Sigmoid colon (tissue), 7 donors: ENCODE data around the gene LDB2. TPM values are rescaled to one million over a fixed set of nuclear protein-coding genes. Genes with fewer than 3 reads are reported as not detected.

Source experiments
- DNase-seq: peaks from one replicate; pipeline ENCODE4 v3.0.0-alpha.2; 2019
- H3K27ac ChIP-seq, 4 donors: fragments of 200-600 bp; sonication (generic); one replicate each; pipeline ENCODE4 v1.5.1; 2016 to 2019; ENCODE audit warnings: mild to moderate bottlenecking in 1 of 4
- H3K27me3 ChIP-seq, 3 donors: fragments of 200-600 bp; sonication (generic); one replicate each; pipeline ENCODE4 v1.5.1; 2019; ENCODE audit warnings: mild to moderate bottlenecking in 1 of 3
- H3K36me3 ChIP-seq, 4 donors: fragments of 200-600 bp; sonication (generic); one replicate each; pipeline ENCODE4 v1.5.1; 2016 to 2019
- H3K4me1 ChIP-seq, 4 donors: fragments of 200-600 bp; sonication (generic); one replicate each; pipeline ENCODE4 v1.5.1; 2017 to 2019
- H3K4me3 ChIP-seq, 4 donors: fragments of 200-600 bp; sonication (generic); one replicate each; pipeline ENCODE4 v1.5.1; 2017 to 2019; ENCODE audit warnings: mild to moderate bottlenecking in 2 of 4, moderate library complexity in 1 of 4
- H3K9me3 ChIP-seq, 4 donors: fragments of 200-600 bp in 3 of 4; sonication (generic) in 3 of 4; one replicate each; pipeline versions ENCODE4 v1.5.1 to v1.6.1; 2013 to 2019
- EP300 ChIP-seq, 4 donors: sonication (generic); formaldehyde crosslinking; IDR thresholded peaks; one replicate each; pipeline ENCODE4 v1.6.1; 2017; ENCODE audit warnings: antibody characterized with exemption in 4 of 4
- POLR2A ChIP-seq, 2 donors: fragments of 450-650 bp; IDR thresholded peaks; one replicate each; pipeline ENCODE4 v1.6.1; 2016; ENCODE audit warnings: antibody characterized with exemption in 2 of 2, mild to moderate bottlenecking in 2 of 2, moderate library complexity in 2 of 2
- POLR2AphosphoS5 ChIP-seq, 4 donors: sonication (generic); formaldehyde crosslinking; IDR thresholded peaks; one replicate each; pipeline ENCODE4 v1.6.1; 2017; ENCODE audit warnings: antibody characterized with exemption in 4 of 4
- WGBS, 2 donors: extraction: QIAGEN DNeasy Blood & Tissue Kit; methylation state at CpG; one replicate each; pipeline ENCODE4 v1.1.7; 2013; 5-methylcytosine and 5-hydroxymethylcytosine counted together
- intact Hi-C: fragments of 100-400 bp; cut with DNase I; formaldehyde crosslinking; loops from one replicate; pipeline ENCODE4 v1.15.1; 2023
- polyA plus RNA-seq, 3 donors: library from polyadenylated mRNA; stranded (reverse); fragments of 200-250 nt; gene quantifications; one replicate each; pipeline ENCODE4 v1.2.3, GENCODE V29; 2013
- total RNA-seq, 4 donors: library from RNA; depleted of rRNA; stranded (reverse); fragments of >200 nt; gene quantifications; one replicate each; pipeline ENCODE4 v1.1.0, GENCODE V29; 2016
- TF ChIP-seq, protein P1 (sequence below), 4 experiments: fragments of 450-650 bp in 3 of 4; fragments of 200-600 bp in 1 of 4; IDR thresholded peaks; one replicate each; pipeline ENCODE4 v1.5.1; 2016 to 2019; ENCODE audit warnings: antibody characterized with exemption in 4 of 4, mild to moderate bottlenecking in 3 of 4, moderate library complexity in 2 of 4
- donor health status: healthy with polysubstance abuse.
- donor health status: Bipolar disorder and iron deficiency.
- donor health status: healthy.

The LDB2 gene
- total and polyA plus RNA-seq, 7 donors, result 2.1 to 28.5 (median 18.3) TPM

DNA sequence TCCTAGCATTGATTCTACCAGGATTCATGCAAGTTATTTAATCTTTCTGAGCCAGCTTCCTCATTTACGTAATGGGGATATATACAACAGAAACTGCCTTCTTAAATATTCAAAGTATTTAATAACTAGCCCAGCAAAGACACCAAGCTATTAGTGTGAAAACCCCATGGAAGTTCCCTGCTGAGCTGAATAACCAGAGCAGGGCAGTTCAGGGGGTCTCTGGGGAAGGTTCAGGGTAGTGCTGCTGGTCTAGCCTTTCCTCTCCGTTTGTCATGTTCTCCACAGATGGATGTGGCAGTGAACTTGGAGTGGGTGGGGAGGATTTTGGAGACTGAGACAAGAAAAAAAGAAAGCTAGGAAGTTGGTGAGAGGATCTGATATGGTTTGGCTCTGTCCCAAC, 431.4 kb downstream of the LDB2 start:
- Histone ChIP-seq H3K9me3 (no peaks in the 10 kb centered on the region), H3K27me3 (no peaks in the 10 kb centered on the region), H3K4me1 (no peaks in the 10 kb centered on the region), H3K27ac (no peak overlapping the region), H3K4me3 (no peak overlapping the region), H3K36me3 (no peaks in the 10 kb centered on the region)
- intact Hi-C loops, result no loop called here
- DNase-seq, result no peak
- 75 to 80% methylated on average over 2 of the region's 2 CpGs for WGBS, 2 donors
- TF ChIP-seq, protein P1, sequence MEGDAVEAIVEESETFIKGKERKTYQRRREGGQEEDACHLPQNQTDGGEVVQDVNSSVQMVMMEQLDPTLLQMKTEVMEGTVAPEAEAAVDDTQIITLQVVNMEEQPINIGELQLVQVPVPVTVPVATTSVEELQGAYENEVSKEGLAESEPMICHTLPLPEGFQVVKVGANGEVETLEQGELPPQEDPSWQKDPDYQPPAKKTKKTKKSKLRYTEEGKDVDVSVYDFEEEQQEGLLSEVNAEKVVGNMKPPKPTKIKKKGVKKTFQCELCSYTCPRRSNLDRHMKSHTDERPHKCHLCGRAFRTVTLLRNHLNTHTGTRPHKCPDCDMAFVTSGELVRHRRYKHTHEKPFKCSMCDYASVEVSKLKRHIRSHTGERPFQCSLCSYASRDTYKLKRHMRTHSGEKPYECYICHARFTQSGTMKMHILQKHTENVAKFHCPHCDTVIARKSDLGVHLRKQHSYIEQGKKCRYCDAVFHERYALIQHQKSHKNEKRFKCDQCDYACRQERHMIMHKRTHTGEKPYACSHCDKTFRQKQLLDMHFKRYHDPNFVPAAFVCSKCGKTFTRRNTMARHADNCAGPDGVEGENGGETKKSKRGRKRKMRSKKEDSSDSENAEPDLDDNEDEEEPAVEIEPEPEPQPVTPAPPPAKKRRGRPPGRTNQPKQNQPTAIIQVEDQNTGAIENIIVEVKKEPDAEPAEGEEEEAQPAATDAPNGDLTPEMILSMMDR (IDR thresholded peaks at IDR 0.05), result no peak
- TF ChIP-seq POLR2A (IDR thresholded peaks at IDR 0.05), result no peak

DNA sequence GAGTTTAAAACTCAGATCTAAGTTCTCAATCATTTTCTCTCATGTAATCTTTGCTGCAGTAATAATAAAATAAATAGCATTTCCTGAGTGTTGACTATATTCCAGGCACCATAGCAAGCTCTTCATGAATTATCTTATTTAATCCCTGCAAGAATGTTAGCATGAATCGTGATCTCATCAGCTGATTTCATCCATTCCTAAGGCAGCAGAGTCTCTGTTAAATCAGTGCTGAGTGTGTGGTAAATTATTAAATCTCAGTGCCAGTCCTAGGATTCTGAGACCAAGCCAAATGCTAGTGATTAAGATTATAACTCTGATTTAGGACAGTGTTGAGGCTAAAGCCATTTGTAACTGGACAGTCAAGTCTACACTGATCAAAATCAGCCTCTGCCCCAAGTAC, 431.9 kb downstream of the LDB2 start:
- H3K27ac ChIP-seq, result no peak overlapping the region
- no peak overlapping the region for H3K4me3 ChIP-seq
- no peaks in the 10 kb centered on the region for H3K9me3 ChIP-seq
- no peaks in the 10 kb centered on the region for H3K36me3 ChIP-seq
- no peak for DNase-seq
- 71 to 76% methylated on average over 1 of the region's 1 CpG for WGBS, 2 donors
- TF ChIP-seq, protein P1 (IDR thresholded peaks at IDR 0.05), result no peak
- TF ChIP-seq POLR2AphosphoS5 (IDR thresholded peaks at IDR 0.05), result no peak
- TF ChIP-seq POLR2A (IDR thresholded peaks at IDR 0.05), result no peak
- no peak for TF ChIP-seq EP300 (IDR thresholded peaks at IDR 0.05)
- no peaks in the 10 kb centered on the region for H3K27me3 ChIP-seq
- intact Hi-C loops, result no loop called here
- H3K4me1 ChIP-seq, result no peaks in the 10 kb centered on the region

DNA sequence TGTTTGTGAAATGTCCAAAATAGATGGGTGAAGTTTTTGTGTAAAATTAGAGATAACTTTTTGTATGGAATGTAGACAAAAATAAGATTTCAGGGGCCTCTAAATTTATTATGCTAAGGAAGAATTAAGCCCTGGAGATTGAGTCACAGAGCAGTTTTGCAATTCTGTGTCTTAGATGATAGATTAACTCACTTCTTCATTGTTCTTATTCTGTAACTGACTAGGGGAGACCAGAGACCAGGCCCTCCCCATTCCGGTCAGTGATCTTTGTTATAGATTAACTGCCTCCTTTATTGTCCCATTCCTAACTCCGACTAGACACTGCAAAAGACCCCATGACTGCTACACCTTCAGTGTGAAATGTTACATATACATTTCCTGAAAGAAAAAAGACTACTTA, 433.8 kb downstream of the LDB2 start:
- WGBS, 2 donors, result 35 to 58% methylated on average over 2 of the region's 2 CpGs
- intact Hi-C loops, result no loop called here

DNA sequence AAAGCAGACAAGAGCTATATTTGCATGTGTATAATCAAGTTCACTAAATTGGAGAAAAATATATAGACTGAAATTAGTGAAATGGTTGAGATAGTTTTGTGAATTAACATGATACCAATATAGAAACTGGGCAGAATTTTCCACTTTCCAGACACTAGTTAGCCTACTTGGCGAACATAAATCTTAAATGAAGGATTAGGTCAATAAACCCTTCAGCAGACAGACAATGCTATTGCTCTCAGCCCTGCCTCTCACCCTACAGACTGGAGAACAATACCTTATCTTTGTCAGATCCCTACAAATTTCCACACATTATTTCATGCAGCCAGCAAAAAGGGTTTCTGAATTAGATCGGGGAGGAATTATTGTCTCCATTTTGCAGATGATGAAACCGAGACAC, 435.8 kb downstream of the LDB2 start:
- H3K27me3 ChIP-seq, result no peaks in the 10 kb centered on the region
- 60 to 80% methylated on average over 3 of the region's 3 CpGs for WGBS, 2 donors
- no peak for DNase-seq
- intact Hi-C loops, result no loop called here
- H3K4me3 ChIP-seq, result no peak overlapping the region
- H3K36me3 ChIP-seq, result no peaks in the 10 kb centered on the region
- TF ChIP-seq EP300 (IDR thresholded peaks at IDR 0.05) (no peak), POLR2AphosphoS5 (IDR thresholded peaks at IDR 0.05) (no peak), POLR2A (IDR thresholded peaks at IDR 0.05) (no peak)
- TF ChIP-seq, protein P1 (IDR thresholded peaks at IDR 0.05), result no peak
- H3K27ac ChIP-seq, result no peak overlapping the region
- H3K9me3 ChIP-seq, result no peaks in the 10 kb centered on the region
- no peaks in the 10 kb centered on the region for H3K4me1 ChIP-seq

More for the DNA sequence above, 433.8 kb downstream of the LDB2 start:
- no peaks in the 10 kb centered on the region for H3K4me1 ChIP-seq
- no peaks in the 10 kb centered on the region for H3K9me3 ChIP-seq
- no peak overlapping the region for H3K27ac ChIP-seq
- no peaks in the 10 kb centered on the region for H3K36me3 ChIP-seq
- H3K27me3 ChIP-seq, result no peaks in the 10 kb centered on the region
- H3K4me3 ChIP-seq, result no peak overlapping the region
- TF ChIP-seq POLR2A (IDR thresholded peaks at IDR 0.05), result no peak
- no peak for TF ChIP-seq EP300 (IDR thresholded peaks at IDR 0.05)
- no peak for TF ChIP-seq POLR2AphosphoS5 (IDR thresholded peaks at IDR 0.05)
- TF ChIP-seq, protein P1 (IDR thresholded peaks at IDR 0.05), result no peak
- no peak for DNase-seq

DNA sequence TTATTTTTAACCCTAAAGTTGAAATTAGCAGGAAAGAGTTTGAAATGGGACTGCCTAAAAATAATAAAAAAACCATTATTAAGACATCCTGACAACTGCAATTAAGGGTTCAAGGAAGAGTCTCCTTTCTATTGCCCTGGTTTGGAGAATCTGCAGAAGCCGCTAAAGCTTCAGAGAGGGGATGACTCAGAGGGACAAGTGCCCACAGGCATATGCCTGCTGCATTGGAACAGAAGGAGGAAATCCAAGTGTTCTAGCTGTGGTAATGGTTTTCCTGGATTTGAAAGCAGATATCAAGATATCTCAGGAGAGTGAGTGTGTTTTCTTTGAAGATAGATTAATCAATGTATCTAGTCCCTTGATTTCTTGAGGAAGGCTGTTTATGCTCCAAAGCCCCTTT, 437.1 kb downstream of the LDB2 start:
- Histone ChIP-seq H3K9me3 (no peaks in the 10 kb centered on the region), H3K36me3 (no peaks in the 10 kb centered on the region), H3K4me1 (no peaks in the 10 kb centered on the region), H3K4me3 (no peak overlapping the region), H3K27ac (no peak overlapping the region), H3K27me3 (no peaks in the 10 kb centered on the region)
- TF ChIP-seq EP300 (IDR thresholded peaks at IDR 0.05) (no peak), POLR2A (IDR thresholded peaks at IDR 0.05) (no peak), POLR2AphosphoS5 (IDR thresholded peaks at IDR 0.05) (no peak)
- TF ChIP-seq, protein P1 (IDR thresholded peaks at IDR 0.05), result no peak
- WGBS, 2 donors, result 84 to 86% methylated on average over 1 of the region's 1 CpG
- intact Hi-C loops, result no loop called here
- no peak for DNase-seq
